ENCODE results near the gene SEBOX. TPM values are rescaled to one million over a fixed set of nuclear protein-coding genes. Genes with fewer than 3 reads are reported as not detected.

SEBOX gene
- total RNA-seq, 1 experiment from 2014 or later = not detected

DNA sequence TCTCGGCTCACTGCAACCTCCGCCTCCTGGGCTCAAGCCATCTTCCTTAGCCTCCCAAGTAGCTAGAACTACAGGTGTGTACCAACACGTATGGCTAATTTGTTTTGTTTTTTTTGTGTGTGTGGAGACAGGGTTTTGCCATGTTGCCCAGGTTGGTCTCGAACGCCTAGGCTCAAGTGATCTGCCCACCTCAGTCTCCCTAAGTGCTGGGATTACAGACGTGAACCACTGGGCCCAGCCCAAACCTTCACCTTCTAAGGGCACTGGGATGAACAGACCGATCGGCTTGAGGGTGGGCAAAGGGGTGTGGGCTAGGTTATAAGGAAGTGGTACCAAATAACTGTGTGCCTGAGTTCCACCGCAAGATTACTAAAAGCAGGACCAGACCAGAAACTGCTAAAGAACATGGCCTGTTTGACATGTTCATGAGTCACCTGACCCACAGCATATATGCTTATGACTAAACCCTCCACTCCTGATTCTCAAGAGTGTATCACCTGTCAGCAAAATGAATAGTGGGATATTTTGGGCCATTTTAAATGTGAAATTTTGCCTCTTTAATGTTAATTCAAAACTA, 37.9 kb downstream of the SEBOX start:
- BruUV-seq (replicated peaks) = no TSS peak
- peak overlapping the region; percentile 60 for H3K9ac ChIP-seq (ENCODE audit: low read length)
- TF ChIP-seq, protein P1, sequence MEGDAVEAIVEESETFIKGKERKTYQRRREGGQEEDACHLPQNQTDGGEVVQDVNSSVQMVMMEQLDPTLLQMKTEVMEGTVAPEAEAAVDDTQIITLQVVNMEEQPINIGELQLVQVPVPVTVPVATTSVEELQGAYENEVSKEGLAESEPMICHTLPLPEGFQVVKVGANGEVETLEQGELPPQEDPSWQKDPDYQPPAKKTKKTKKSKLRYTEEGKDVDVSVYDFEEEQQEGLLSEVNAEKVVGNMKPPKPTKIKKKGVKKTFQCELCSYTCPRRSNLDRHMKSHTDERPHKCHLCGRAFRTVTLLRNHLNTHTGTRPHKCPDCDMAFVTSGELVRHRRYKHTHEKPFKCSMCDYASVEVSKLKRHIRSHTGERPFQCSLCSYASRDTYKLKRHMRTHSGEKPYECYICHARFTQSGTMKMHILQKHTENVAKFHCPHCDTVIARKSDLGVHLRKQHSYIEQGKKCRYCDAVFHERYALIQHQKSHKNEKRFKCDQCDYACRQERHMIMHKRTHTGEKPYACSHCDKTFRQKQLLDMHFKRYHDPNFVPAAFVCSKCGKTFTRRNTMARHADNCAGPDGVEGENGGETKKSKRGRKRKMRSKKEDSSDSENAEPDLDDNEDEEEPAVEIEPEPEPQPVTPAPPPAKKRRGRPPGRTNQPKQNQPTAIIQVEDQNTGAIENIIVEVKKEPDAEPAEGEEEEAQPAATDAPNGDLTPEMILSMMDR (conservative IDR thresholded peaks at IDR 0.05; ENCODE audit: low read depth, low read length) = no peak
- TF ChIP-seq EZH2 (IDR thresholded peaks at IDR 0.05; ENCODE audit: low read length, unreplicated experiment) (no peak), EZH2phosphoT487 (IDR thresholded peaks at IDR 0.05; ENCODE audit: borderline replicate concordance, low read length) (no peak)
- POLR2A ChIA-PET (ENCODE audit: unreplicated experiment) = no interaction called here
- peak; percentile 66 for DNase-seq
- H4K20me1 ChIP-seq (ENCODE audit: low read length) = no peaks in the 10 kb centered on the region
- H3K79me2 ChIP-seq (ENCODE audit: low read length) = peaks cover 36% of the 10 kb centered on the region
- H3K4me1 ChIP-seq (ENCODE audit: insufficient read depth, low read length) = peaks cover 53% of the 10 kb centered on the region
- no peaks in the 10 kb centered on the region for H3K27me3 ChIP-seq (ENCODE audit: low read length)
- peak overlapping the region; percentile 75 for H3K4me2 ChIP-seq (ENCODE audit: low read length)
- H2AFZ ChIP-seq (ENCODE audit: low read length) = no peak overlapping the region
- H3K9me3 ChIP-seq (ENCODE audit: low read length) = no peaks in the 10 kb centered on the region
- ATAC-seq = peak; percentile 85
- H3K9me2 ChIP-seq (replicated peaks; ENCODE audit: low read length) = no peaks in the 10 kb centered on the region
- H3K36me3 ChIP-seq (ENCODE audit: low read depth, low read length) = peaks cover 13% of the 10 kb centered on the region
- H3K27ac ChIP-seq (ENCODE audit: low read length) = peak overlapping the region; percentile 94
- H3K4me3 ChIP-seq (ENCODE audit: low read length) = peak overlapping the region; percentile 24
- CTCF ChIA-PET = no interaction called here
- H3F3A ChIP-seq (ENCODE audit: low read length, unreplicated experiment) = peaks cover 4% of the 10 kb centered on the region
- intact Hi-C loops (cut with micrococcal nuclease) = loop anchor here (5.0 kb wide), 1 partner anchor 95 kb away; no protein-coding TSS in a partner anchor

DNA sequence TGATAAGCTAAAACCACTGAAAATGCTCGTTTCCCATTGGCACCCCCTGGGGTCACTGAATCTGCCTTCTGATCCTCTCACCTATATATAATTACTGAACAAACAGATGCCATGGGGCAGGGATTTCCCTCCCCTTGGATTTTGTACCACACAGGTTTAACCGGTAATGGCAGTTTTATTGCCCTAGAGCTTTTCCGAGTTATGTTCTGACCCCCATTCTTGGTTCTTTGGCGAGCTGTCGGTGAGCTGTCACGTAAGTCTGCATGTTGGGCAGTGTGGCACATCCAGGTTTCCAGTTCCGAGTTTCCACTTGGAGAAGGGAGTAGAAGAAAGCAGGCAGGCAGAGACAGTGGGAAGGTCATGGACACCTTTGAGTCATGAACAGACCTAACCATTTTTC, 38.9 kb downstream of the SEBOX start:
- no peaks in the 10 kb centered on the region for H3K9me2 ChIP-seq (replicated peaks; ENCODE audit: low read length)
- H3K36me3 ChIP-seq (ENCODE audit: low read depth, low read length) = peaks cover 13% of the 10 kb centered on the region
- peaks cover 58% of the 10 kb centered on the region for H3K4me1 ChIP-seq (ENCODE audit: insufficient read depth, low read length)
- intact Hi-C loops (cut with micrococcal nuclease) = loop anchor here (5.0 kb wide), 1 partner anchor 94 kb away; no protein-coding TSS in a partner anchor
- H3K79me2 ChIP-seq (ENCODE audit: low read length) = peaks cover 47% of the 10 kb centered on the region
- TF ChIP-seq EZH2 (IDR thresholded peaks at IDR 0.05; ENCODE audit: low read length, unreplicated experiment) = no peak
- TF ChIP-seq, protein P1 (conservative IDR thresholded peaks at IDR 0.05; ENCODE audit: low read depth, low read length) = no peak
- TF ChIP-seq EZH2phosphoT487 (IDR thresholded peaks at IDR 0.05; ENCODE audit: borderline replicate concordance, low read length) = no peak
- H4K20me1 ChIP-seq (ENCODE audit: low read length) = no peaks in the 10 kb centered on the region
- H3K27me3 ChIP-seq (ENCODE audit: low read length) = no peaks in the 10 kb centered on the region
- H2AFZ ChIP-seq (ENCODE audit: low read length) = no peak overlapping the region
- peak; percentile 20; the same call in 1 of the 2 replicates for ATAC-seq
- peak overlapping the region; percentile 75 for H3K4me2 ChIP-seq (ENCODE audit: low read length)
- peak overlapping the region; percentile 94 for H3K27ac ChIP-seq (ENCODE audit: low read length)
- H3K9me3 ChIP-seq (ENCODE audit: low read length) = no peaks in the 10 kb centered on the region
- ChIA-PET POLR2A (ENCODE audit: unreplicated experiment) (no interaction called here), CTCF (interaction anchor here (0.8 kb wide), 1 partner anchor 92 kb away, joined by 4 read pairs; no protein-coding TSS in a partner anchor)
- peak overlapping the region; percentile 60 for H3K9ac ChIP-seq (ENCODE audit: low read length)
- peaks cover 4% of the 10 kb centered on the region for H3F3A ChIP-seq (ENCODE audit: low read length, unreplicated experiment)
- no TSS peak for BruUV-seq (replicated peaks)
- H3K4me3 ChIP-seq (ENCODE audit: low read length) = peak overlapping the region; percentile 29; the same call in 1 of the 2 replicates
- DNase-seq = peak; percentile 90

DNA sequence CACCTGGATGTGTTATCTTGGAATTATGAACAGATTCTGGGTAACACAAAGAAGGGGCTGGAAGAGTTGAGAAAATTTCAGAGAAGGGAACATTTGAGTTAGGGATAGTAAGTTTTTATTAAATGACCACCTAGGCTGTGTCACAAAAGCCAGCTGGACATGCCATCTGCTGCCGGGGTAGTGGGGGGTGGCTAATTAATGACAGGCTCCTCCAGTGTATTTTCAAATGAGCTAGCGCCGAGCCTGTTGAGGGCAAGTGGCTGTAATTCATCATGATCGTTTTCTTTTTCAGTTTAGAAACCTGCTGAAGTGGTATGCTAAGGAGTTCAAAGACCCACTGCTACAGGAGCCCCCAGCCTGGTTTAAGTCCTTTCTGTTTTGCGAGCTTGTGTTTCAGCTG, 39.8 kb downstream of the SEBOX start:
- Histone ChIP-seq H3F3A (ENCODE audit: low read length, unreplicated experiment) (peaks cover 4% of the 10 kb centered on the region), H3K4me3 (ENCODE audit: low read length) (0 out of 2 replicates have a peak overlapping the region, but pooled peaks have one; percentile 29), H4K20me1 (ENCODE audit: low read length) (no peaks in the 10 kb centered on the region), H2AFZ (ENCODE audit: low read length) (no peak overlapping the region), H3K9me2 (replicated peaks; ENCODE audit: low read length) (no peaks in the 10 kb centered on the region), H3K27ac (ENCODE audit: low read length) (peak overlapping the region; percentile 94), H3K27me3 (ENCODE audit: low read length) (no peaks in the 10 kb centered on the region), H3K9me3 (ENCODE audit: low read length) (no peaks in the 10 kb centered on the region), H3K9ac (ENCODE audit: low read length) (peak overlapping the region; percentile 56), H3K79me2 (ENCODE audit: low read length) (peaks cover 56% of the 10 kb centered on the region), H3K4me2 (ENCODE audit: low read length) (peak overlapping the region; percentile 75; the same call in 1 of the 2 replicates), H3K4me1 (ENCODE audit: insufficient read depth, low read length) (peaks cover 67% of the 10 kb centered on the region), H3K36me3 (ENCODE audit: low read depth, low read length) (peaks cover 13% of the 10 kb centered on the region)
- CTCF ChIA-PET = no interaction called here
- intact Hi-C loops (cut with micrococcal nuclease) = loop anchor here (5.0 kb wide), 1 partner anchor 93 kb away; no protein-coding TSS in a partner anchor
- no peak for ATAC-seq
- POLR2A ChIA-PET (ENCODE audit: unreplicated experiment) = no interaction called here
- DNase-seq = no peak
- TF ChIP-seq EZH2phosphoT487 (IDR thresholded peaks at IDR 0.05; ENCODE audit: borderline replicate concordance, low read length) (no peak), EZH2 (IDR thresholded peaks at IDR 0.05; ENCODE audit: low read length, unreplicated experiment) (no peak)
- TF ChIP-seq, protein P1 (conservative IDR thresholded peaks at IDR 0.05; ENCODE audit: low read depth, low read length) = no peak
- BruUV-seq (replicated peaks) = no TSS peak
